ENCODE results near the gene SLC4A2.

SLC4A2 gene

DNA sequence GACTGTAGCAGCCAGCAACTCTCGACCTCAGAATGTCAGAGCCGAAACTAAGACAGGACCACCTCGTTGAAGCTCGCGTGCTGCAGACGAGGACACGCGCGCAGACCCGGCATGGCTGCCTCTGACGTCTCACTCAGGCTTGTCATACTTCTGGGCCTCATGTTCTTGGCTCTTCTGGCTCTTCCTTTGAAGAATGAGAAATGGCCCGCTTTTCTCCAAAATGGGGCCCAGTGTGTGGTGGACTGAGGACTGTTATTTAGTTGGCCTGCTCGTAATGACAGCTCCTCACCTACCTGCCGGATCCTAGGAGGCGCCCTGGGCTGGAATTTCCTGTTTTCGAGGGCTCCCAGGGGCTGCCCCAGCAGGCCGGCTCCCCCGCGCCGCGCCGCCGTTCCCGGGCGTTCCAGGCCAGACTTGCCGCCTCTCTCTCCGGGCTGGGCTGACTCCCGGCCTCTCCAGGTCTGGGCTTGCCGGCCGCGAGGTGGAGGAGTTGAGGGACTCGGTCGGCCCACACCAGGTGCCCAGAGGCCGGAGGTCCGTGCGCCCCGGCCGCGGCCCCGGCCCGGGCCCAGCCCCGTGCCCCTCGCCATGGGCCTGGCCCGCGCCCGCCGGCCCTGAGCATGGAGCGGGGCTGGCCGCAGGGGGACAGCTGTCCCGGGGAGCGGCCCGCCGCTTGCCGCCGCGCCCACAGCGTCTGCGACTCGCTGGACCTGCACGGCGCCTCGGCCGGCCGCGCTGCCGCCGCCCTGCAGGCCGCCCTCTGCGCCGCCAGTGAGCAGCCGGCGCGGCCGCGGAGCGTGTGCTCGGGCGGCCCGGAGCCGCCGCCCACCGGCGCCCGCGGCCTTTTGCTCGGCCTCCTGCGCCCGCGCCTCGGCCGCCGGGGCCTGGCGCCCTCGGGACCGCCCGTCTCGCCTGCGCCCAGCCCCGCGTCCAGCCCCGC, 55.0 kb downstream of the SLC4A2 start:
- no peak for DNase-seq (ENCODE audit: low spot score)

DNA sequence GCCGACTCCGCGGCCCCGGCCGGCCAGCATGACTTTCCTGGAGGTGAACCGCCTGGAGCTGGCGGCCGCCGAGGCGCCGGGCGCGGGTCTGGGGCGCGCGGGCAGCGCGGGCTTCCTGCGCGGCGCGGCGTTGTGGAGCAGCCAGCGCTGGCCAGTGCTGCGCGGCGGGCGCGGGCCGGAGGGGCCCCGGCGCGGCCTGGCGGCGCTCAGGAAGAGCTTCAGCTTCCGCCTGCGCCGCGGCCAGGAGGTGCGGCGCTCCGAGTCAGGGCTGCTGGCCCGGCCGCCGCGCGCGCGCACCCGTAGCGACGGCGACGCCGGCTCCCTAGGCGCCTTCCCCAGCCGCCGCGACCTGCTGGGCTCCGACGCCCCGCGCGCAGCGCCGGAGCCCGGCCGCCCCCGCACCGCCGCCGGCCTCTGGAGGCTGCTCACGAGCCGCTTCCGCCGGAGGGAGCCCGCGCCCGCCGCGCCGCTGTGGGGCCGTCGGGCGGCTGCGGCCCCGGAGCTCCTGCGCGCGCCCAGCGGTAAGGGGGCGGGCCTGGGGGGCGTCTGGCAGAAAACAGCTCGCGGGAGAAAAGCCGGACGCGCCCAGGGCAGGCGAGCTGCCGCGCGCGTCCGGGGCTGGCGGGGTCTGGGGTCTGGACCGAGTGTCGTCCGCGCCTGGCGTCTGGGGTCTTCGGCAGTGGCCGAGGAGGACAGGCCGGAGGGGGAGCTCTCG, 55.9 kb downstream of the SLC4A2 start:
- no peak for DNase-seq (ENCODE audit: low spot score)

DNA sequence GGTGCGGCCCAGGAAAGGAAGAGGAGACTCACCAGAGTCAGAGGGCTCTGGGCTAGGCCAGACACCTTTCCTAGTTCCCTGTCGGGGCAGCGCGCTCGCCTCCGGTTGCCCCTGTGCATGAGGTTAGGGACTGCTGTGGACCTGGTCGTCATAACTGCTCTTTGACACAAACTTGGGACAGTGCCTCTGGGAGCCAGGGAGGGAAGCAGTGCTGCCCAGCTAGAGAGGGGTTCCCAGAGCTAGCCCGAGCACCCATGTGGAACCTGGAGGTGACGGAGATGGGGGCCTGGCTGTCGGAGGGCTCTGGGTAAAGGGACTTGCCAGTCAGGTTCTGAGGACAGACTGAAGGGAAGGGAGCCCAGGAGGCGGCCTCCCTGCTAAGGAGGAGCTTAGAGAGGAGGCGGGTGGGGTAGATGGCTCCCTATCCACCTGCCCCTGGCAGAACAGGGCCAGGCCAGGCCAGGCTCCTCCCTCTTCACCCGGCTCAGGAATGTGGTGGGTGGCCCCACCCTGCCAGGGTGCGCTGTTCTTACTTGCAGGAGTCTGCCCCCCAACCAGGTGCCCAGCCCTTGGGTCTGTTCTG, 56.5 kb downstream of the SLC4A2 start:
- DNase-seq (ENCODE audit: low spot score), result no peak

GRCh38 chr7:151116603-151117440, 57.4 kb downstream of the SLC4A2 start:
- DNase-seq (ENCODE audit: low spot score), result no peak

DNA sequence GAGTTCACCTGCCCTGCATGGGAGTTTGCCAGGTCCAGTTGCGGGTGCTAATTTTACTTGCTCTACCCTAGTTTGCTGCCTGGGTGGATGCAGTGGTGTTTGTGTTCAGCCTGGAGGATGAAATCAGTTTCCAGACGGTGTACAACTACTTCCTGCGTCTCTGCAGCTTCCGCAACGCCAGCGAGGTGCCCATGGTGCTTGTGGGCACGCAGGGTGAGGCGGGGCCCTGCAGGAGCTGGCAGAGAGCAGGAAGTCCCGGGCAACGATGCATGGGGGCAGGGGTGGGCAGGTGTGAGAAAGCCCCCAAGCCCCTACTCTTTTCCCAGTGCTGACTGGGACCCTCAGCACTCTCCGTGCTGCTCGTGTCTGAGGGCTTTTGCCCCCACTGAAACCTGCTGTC, 58.2 kb downstream of the SLC4A2 start:
- no peak for DNase-seq (ENCODE audit: low spot score)

- no peak for DNase-seq (ENCODE audit: low spot score)
These were observed 59.0 kb downstream of the SLC4A2 start for GRCh38 chr7:151118108-151119054.

- DNase-seq (ENCODE audit: low spot score), result no peak
These were observed 59.6 kb downstream of the SLC4A2 start for GRCh38 chr7:151119055-151119415.

DNA sequence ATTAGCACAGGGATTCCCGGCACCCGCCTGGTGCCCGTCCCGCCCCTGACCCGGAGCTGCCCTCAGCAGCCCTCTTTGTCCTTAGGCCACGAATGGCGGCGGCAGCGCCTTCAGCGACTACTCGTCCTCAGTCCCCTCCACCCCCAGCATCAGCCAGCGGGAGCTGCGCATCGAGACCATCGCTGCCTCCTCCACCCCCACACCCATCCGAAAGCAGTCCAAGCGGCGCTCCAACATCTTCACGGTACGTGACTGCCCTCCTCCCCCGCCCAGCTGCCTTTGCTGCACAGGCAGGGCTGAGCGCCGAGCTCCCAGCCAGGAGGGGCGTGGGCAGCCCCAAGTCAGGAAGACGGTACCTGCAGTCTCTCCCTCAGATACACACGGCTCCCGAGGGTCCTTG, 60.5 kb downstream of the SLC4A2 start:
- no peak for DNase-seq (ENCODE audit: low spot score)

DNA sequence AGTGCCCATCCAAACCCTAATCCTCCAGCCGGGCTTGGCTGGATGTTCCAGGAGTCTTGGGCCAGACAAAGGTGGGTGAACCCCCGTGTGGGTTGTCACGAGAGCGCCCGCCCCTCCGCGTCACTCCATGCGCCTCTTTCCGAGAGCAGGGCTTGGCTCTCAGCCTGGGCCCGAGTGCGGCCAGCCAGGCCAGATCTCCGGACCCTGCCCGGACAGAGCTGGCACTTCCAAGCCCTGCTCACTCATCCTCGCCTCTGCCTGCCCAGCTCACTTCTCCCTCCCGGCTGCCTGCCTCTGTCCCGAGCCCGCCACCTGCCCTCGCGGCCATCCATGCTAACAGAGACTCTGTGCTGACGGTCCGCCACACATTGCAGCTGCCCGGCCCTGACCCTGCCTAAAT, 61.5 kb downstream of the SLC4A2 start:
- DNase-seq (ENCODE audit: low spot score), result no peak

DNA sequence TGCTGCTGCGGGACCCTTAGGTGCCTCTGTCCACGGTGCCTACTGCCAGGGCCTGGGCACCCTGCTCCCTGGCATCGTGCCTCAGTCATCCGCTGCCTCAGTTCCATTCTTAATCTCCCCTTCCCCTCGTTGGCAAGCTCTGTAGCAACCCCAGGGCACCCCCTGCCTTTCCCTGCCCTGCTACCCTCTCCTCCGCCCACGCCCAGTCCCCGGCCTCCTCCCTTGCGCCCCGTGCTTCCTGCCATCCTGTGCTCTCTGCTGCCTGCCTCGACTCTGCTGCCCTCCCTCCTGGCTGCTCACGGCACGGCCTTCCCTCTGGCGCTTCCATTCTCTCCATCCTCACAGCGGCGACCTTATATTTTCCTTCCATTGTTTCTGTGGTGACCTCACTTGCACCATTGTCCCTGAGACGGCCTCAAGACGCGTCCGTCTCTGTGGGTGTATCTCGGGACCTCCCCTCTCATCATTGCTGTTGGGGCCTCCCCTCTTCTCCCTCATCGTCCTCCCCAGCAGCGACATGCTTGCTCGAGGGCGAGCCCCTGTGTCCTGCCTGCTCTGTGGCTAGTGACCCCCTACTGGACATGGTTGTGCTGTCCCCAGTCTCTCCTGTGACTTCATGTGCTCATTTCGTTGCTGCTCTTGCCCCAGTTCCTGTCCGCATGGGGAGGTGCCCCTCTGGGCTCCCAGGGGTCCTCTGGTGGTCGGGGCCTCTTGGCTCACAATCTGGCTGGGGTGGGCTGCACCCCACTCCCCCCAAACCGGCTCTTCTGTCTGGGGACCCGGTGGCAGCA, 62.2 kb downstream of the SLC4A2 start:
- DNase-seq (ENCODE audit: low spot score), result no peak

DNA sequence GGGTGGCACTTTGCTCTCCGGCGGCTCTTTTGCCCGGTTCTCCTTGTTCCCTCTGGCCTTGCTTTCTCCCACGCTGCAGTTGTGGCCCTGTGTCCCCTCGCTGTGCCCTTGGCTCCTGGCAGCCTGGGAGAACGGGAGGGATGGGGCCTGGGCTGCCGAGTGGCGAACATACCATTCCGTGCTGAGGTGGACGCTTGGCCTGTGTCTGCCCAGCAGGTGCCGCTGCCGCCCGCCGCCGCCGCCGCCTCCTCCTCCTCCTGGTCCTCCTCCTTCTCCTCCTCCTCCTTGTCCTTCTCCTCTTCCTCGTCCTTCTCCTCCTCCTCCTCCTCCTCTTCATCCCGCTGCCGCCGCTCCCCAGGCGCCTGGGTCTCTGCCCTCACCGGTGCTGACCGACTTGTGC, 62.9 kb downstream of the SLC4A2 start:
- no peak for DNase-seq (ENCODE audit: low spot score)

GRCh38 chr7:151122796-151123157, 63.4 kb downstream of the SLC4A2 start:
- no peak for DNase-seq (ENCODE audit: low spot score)

DNA sequence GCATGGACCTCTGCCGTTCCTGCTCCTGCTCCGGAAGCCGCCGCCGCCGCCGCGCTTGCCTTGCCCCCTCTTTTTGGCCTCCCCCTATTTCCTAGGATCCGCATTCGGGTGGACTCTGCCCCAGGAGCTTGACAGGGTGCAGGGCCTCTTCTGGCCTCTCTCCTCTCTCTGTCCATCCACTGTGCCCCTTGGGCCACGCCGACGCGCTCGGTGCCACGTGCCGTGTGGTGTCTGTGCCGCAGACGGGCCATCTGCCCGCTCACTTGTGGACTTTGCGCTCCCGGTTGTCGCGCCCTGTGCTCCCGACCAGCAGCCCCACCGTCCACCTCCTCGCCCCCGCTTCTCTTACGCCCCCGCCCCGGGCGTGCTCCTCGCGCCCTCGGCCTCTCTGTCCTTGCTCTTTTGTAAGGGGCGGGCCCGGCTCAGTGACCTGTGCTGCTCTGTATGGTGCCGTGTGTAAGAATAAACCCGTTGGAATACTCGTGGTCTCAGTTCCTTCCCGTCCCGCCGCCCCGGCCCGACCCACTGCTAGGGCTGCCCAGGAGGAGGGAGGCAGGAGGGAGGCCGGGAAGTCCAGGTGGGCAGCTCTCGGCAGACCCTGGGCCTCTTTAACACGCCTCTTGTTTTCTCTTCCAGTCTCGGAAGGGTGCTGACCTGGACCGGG, 63.9 kb downstream of the SLC4A2 start:
- DNase-seq (ENCODE audit: low spot score), result no peak

DNA sequence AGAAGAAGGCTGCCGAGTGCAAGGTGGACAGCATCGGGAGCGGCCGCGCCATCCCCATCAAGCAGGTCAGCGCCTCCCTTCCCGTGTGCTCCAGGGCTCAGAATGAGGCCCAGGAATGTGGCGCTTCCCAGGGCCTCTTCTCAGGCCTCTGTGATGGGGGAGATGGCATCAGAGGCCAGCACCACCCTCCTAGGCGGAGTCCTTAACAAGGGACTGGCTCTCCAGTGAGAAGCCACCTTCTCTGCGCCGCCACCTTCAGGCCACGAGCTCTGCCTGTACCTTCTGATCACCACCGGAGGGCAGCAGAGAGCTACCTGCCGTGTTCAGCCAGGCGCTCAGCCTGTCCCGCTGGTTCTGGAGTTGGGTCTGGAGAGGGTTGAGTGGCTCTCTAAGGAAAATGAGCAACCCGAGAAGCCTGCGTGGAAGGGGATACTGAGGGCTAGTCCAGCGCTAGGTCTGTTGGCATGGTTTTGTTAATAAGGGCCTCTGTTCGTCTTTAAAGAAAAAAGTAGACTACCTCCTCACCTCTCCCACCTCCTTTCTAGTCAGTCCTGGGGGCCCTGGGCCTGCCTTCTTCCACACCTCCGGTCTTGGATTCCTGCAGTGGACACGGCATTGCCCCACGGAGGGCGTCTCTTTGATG, 64.6 kb downstream of the SLC4A2 start:
- peak; percentile 74 for DNase-seq (ENCODE audit: low spot score)

- DNase-seq (ENCODE audit: low spot score), result no peak
These were observed 65.1 kb downstream of the SLC4A2 start for GRCh38 chr7:151124481-151124880.

DNA sequence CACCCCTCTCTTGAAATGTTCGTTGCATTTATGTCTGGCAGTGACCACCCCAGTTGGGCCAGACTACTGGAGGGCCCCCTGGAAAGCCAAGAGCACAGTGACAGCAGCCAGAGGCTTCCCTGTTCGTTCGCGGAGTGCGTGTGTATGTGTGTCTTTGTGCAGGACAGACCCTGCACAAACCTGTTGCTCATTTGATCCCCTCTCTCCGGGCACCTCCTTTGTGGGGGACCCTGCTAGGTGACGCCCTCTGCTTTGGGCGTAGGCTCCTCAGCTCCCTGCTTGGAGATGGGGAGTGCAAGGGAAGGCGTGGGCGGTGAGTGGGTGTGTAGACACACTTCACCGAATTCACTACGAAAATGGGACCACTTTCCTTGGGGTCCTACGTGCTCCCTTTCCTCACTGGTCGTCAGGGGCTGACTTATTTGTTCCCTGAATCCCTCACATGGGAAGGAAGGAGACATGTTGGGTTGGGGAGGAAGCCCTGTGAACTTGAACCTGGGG, 65.6 kb downstream of the SLC4A2 start:
- DNase-seq (ENCODE audit: low spot score), result no peak

- DNase-seq (ENCODE audit: low spot score), result no peak
These were observed 66.1 kb downstream of the SLC4A2 start for GRCh38 chr7:151125470-151125845.

- DNase-seq (ENCODE audit: low spot score), result no peak
These were observed 66.6 kb downstream of the SLC4A2 start for GRCh38 chr7:151125846-151126481.

Data from SK-N-DZ (cell line).